ENCODE results near the gene NATD1. TPM values are rescaled to one million over a fixed set of nuclear protein-coding genes. Genes with fewer than 3 reads are reported as not detected.

Gene NATD1
- total and polyA plus RNA-seq, 2 of the 8 experiments (the other 6 are each of a cell fraction or from before 2014, with no cell fraction given): 5.4 to 8.4 TPM

DNA sequence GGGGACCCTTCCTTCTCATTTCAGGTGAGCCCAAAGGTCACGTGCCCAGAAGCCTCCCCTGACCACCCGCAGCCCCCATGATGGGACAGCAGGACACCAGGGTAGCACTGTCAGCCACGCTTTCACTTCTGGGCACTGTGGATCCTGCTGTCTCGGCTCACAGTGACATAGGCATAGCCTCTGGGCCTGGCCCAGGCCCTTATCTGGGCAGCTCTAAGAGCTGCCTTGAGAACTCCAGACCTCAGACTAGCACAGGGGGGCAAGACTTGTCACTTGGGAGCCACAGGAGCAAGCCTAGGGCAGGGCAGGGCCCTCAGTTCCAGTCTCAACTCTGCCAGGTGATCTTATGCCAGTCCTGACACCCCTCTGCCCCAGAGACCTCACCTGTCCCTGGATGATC lies 4.7 kb downstream of the NATD1 start:
- no peak overlapping the region for H2BK20ac ChIP-seq (ENCODE audit: low read length)
- H3K4ac ChIP-seq (replicated peaks; ENCODE audit: insufficient read length, low read depth, low read length): no peak overlapping the region

More for the DNA sequence above, 4.7 kb downstream of the NATD1 start:
- no peak overlapping the region for H4K5ac ChIP-seq (ENCODE audit: insufficient read length, low read depth, low read length)
- no peak for DNase-seq (ENCODE audit: low read depth in 1 of 2, low spot score in 2 of 2)
- FAIRE-seq: no peak
- no peak overlapping the region for H4K8ac ChIP-seq (ENCODE audit: extremely low read depth, insufficient read depth, low read length)
- H2AFZ ChIP-seq (ENCODE audit: low read length): no peak overlapping the region
- H3K23ac ChIP-seq (ENCODE audit: insufficient read length): no peak overlapping the region
- H4K20me1 ChIP-seq (replicated peaks in 1 of 2; ENCODE audit: control insufficient read depth in 1 of 2, insufficient read depth in 2 of 2, low read length in 2 of 2): peaks cover 0 to 8% of the 10 kb centered on the region in 2 experiments
- H2BK15ac ChIP-seq (ENCODE audit: low read length): no peak overlapping the region
- 89% methylated on average over 4 of the region's 4 CpGs; no CpG with 5 or more reads in 1 of the 2 experiments for WGBS, 2 experiments (ENCODE audit: extremely low coverage in 1 of 2, insufficient coverage in 1 of 2, insufficient read length in 1 of 2, insufficient replicate concordance in 2 of 2, low coverage in 1 of 2, low lambda C conversion rate in 2 of 2, missing lambda C conversion rate in 1 of 2)
- H3K23me2 ChIP-seq (ENCODE audit: low read depth, low read length): peaks cover 4% of the 10 kb centered on the region; the same call in 1 of the 2 replicates
- no peak overlapping the region for H3K56ac ChIP-seq (replicated peaks; ENCODE audit: insufficient read length, low read depth, low read length)
- no peak overlapping the region for H4K91ac ChIP-seq (replicated peaks; ENCODE audit: insufficient read length, low read length)
- no peaks in the 10 kb centered on the region for H3K36me3 ChIP-seq (ENCODE audit: control insufficient read depth in 2 of 4, insufficient read depth in 4 of 4, low read length in 3 of 4)
- H3K4me3 ChIP-seq (ENCODE audit: extremely low read depth in 1 of 4, insufficient read depth in 2 of 4, low read depth in 3 of 4, low read length in 4 of 4): no peak overlapping the region
- ChIA-PET POLR2A (ENCODE audit: partially characterized antibody) (interaction anchor here (1.3 kb wide), 1 partner anchor 14 kb away, joined by 3 read pairs; no protein-coding TSS in a partner anchor), CTCF (ENCODE audit: partially characterized antibody) (interaction anchor here (0.8 to 6.6 kb wide), 5 partner anchors 9 to 37 kb away, joined by 3 to 42 read pairs (median 3); no protein-coding TSS in a partner anchor)
- no peak overlapping the region for H3K18ac ChIP-seq (ENCODE audit: extremely low read depth, low read length)
- no peaks in the 10 kb centered on the region for H3K9me3 ChIP-seq (ENCODE audit: insufficient read depth in 2 of 2, low read depth in 1 of 2, low read length in 1 of 2)
- H2BK120ac ChIP-seq (replicated peaks; ENCODE audit: low read depth, low read length): no peak overlapping the region
- peaks cover 5% of the 10 kb centered on the region for H3K79me1 ChIP-seq (ENCODE audit: low read depth, low read length)
- H2BK5ac ChIP-seq (ENCODE audit: low read depth, low read length): no peak overlapping the region
- no peak overlapping the region for H2BK12ac ChIP-seq (ENCODE audit: low read depth, low read length)
- TF ChIP-seq RAD21 (IDR thresholded peaks at IDR 0.05 in 1 of 2, conservative IDR thresholded peaks at IDR 0.05 in 1 of 2; ENCODE audit: low read depth in 2 of 2, low read length in 2 of 2): no peak
- H3K9ac ChIP-seq (replicated peaks in 1 of 4; ENCODE audit: extremely low read depth in 1 of 4, low read depth in 3 of 4, low read length in 3 of 4): no peak overlapping the region
- no peak overlapping the region for H2AK5ac ChIP-seq (ENCODE audit: low read depth, low read length)
- H3K4me1 ChIP-seq (replicated peaks in 1 of 4; ENCODE audit: control insufficient read depth in 3 of 4, insufficient read depth in 4 of 4, low read length in 3 of 4): peaks cover 0 to 7% (median under 1%) of the 10 kb centered on the region in 4 experiments; a peak in 3 of 7 replicates
- no peak overlapping the region for H3K4me2 ChIP-seq (ENCODE audit: insufficient read depth in 1 of 2, low read depth in 2 of 2, low read length in 2 of 2)
- no peaks in the 10 kb centered on the region for H3K79me2 ChIP-seq (ENCODE audit: control insufficient read depth in 1 of 2, insufficient read depth in 2 of 2, low read length in 2 of 2)
- H3K14ac ChIP-seq (ENCODE audit: insufficient read length): no peak overlapping the region
- no peak overlapping the region for H3K27ac ChIP-seq (ENCODE audit: low read depth, low read length)
- peaks cover 0 to 6% (median 4%) of the 10 kb centered on the region in 4 experiments; a peak in 2 of 7 replicates for H3K27me3 ChIP-seq (replicated peaks in 1 of 4; ENCODE audit: control insufficient read depth in 3 of 4, extremely low read depth in 1 of 4, insufficient read depth in 3 of 4, low read length in 3 of 4)
